Stimulated activated naive CD4-positive, alpha-beta T cell (primary cell): Measurements from ENCODE around the gene CEP44.
"Not testable (repeated sequence)": the region's sequence is repeated elsewhere in the genome, so short reads cannot be mapped to it uniquely, and the experiment has no call there.

Experiments
- DNase-seq, 6 experiments: peaks; one replicate each; lab custom pipeline; 2025; lab: John Stamatoyannopoulos, UW

CEP44 gene, protein sequence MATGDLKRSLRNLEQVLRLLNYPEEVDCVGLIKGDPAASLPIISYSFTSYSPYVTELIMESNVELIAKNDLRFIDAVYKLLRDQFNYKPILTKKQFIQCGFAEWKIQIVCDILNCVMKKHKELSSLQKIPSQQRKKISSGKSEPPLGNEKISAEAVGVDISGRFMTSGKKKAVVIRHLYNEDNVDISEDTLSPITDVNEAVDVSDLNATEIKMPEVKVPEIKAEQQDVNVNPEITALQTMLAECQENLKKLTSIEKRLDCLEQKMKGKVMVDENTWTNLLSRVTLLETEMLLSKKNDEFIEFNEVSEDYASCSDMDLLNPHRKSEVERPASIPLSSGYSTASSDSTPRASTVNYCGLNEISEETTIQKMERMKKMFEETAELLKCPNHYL

DNA sequence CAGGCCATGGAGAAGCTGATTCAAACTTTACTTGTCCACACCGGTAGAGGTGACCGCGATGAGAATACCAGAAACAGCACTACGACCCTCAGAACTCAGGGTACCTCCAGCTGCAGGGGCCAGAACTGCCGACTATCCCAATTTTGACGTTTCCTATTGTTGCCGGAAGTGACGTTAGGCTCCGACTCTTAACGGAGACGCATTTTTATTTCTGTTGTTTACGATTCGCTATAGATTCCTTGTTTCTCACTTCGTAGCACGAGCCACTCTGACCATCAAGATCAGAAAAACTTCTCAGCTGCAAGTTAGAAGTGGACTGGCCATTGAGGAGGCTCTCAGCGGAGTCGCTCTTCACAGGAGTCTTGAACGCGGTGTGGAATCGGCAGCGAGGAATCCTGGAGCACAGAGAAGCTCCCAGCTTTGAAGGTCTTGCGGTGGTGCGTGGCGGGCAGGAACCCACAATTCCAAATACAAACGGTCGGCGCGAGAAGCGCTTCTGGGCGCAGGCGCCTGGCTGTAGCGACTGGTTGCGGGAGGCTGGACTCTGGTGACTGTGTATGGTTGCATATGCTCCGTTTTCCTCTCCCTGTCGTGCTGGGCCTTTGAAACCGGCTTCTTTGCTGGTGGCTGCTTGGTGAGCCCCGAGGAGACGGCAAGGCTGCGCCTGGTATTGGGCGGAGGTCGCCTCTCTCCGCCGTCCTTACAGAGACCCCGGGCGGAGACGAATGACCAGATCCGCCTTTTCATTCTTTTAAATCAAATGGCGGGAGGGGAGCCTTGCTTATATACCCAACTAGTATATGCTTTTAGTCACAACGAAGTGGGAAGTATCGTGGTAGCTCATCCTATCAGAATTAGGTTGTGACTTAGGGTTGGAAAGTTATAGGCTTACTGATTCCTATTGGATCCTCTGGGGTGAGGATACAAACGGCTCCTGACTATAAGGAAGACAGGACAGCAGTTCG, at the start of gene CEP44, which contains the start of gene FBXO8:
CEP44 (plus strand) TSS at position 405 of the 965 bp plus-strand sequence. CDS start 15,211 bp downstream, outside the sequence.
FBXO8 (minus strand) TSS at position 161 of the 965 bp plus-strand sequence. CDS start 20,575 bp downstream, outside the sequence.
- DNase-seq: peak; percentile 60 to 95 (median 76)

DNA sequence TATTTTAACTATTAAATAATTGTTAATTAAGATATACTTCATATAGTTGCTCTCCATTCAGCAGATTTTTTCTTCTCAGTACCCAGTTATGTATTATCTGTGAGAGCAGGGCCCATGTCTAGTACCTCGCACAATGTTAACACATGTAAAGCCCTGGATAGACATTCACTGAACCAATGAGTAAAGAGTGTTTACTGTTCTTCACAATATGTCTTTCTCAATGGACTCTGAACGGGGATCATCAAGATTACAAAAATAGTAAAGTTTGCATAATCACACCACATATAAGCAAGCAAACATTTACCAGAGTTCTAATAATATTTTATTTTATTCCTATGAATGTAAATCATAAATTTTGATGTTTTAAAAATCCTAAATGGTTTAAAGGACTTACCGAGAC, 47.4 kb upstream of the CEP44 start:
- no peak for DNase-seq

DNA sequence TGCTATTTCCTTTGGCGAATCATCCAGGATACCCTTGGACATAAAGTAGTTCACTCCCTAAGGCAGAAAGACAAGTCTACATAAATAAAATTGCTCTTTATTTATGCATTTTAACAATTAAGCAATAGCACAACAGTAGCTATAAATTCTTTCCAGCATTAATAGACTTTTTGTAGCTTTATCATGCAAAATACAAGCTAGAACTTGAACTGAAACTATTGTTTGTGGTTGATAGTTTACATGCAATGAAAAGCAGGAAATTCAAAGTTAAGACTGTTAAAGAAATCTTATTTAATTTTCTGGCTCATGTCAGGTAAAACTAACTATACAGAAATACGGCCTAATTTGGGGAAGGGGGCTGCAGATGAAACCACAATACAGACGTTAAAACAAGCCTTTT, 42.5 kb upstream of the CEP44 start:
- DNase-seq: no peak

GRCh38 chr4:174244441-174244840, 39.3 kb upstream of the CEP44 start:
- DNase-seq: no peak

DNA sequence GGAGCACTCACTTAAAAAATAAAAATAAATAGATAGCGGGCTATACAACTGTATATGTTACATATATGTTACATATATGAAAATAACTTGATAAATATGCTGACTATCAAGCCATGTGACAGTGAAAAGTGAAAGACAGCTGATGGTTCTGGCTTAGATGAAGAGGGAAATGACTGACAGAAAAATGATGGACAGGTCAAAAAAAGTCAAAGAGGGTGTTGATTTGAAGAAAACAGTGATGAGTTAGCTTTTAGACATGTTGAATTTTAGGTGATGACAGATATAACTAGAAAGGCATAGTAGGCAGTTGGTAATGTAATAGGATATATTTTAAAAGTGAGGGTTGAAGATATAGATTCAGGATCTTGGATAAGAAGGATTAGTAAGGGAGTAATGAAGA, 38.0 kb upstream of the CEP44 start:
- DNase-seq: no peak

DNA sequence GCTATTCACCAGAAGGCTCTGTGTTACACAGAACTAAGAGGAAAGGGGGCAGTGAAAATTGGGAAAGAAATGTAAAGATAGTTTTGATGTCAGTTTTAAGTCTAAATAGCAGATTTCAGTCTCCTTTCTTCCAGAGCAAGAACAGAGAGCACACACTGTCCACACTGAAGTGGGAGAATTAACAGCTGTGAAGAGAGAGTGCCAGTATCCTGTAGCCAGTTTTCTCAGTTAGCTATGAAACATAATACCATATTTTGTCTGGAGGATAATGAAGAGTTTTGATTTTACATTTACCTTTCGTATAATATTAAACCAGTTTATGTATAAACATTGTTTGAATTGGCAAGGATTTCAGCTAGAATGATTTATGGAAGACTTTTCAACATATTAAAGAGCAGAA, 35.3 kb upstream of the CEP44 start:
- no peak for DNase-seq

GRCh38 chr4:174252412-174252811, 31.3 kb upstream of the CEP44 start:
- DNase-seq: no peak

- DNase-seq: no peak
These were observed 29.1 kb upstream of the CEP44 start for GRCh38 chr4:174254613-174255012.

GRCh38 chr4:174255374-174255773, 28.3 kb upstream of the CEP44 start:
- no peak for DNase-seq

- no peak for DNase-seq
These were observed 27.9 kb upstream of the CEP44 start for GRCh38 chr4:174255786-174256185.

GRCh38 chr4:174256277-174256713, 27.4 kb upstream of the CEP44 start:
- DNase-seq: no peak

DNA sequence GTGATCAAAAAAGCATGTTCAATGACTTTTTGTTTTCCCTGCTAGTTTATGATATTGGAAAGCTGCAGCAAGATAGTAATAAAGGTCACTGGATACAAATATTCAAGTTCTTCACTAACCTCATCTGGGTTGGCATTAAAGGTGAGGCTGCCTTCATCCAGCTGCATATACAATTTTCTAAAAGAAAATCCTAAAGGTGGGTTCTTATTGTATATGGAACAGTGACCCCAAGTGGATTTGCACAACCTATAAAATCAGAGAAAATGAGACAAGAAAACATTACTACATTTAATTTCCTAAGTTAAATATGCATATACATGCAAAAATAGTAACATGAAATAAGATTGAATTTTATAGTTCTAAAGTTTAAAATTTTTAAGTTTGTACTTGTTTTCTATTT, 24.1 kb upstream of the CEP44 start:
- no peak for DNase-seq

- no peak for DNase-seq
These were observed 23.6 kb upstream of the CEP44 start for GRCh38 chr4:174260099-174260498.

DNA sequence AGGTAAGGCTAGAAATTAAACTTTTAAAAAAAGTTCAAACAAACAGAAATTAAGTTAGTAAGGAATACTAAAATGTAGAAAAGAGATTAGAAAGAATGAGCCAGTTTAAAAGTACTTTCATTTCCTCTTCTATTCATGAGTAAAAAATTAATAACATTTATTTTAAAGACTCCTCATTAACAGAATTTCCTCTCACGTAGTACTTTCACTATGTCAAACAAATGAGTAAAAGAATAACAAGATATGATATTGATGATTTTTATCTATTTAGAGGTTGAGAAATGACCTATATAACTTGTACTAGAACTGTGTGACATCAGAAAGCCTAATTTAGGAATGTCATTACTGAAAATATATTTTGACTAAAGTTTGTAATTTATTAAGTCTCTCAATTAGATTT, 22.3 kb upstream of the CEP44 start:
- not testable (repeated sequence) for DNase-seq

GRCh38 chr4:174262624-174263444, 20.9 kb upstream of the CEP44 start:
- no peak for DNase-seq

DNA sequence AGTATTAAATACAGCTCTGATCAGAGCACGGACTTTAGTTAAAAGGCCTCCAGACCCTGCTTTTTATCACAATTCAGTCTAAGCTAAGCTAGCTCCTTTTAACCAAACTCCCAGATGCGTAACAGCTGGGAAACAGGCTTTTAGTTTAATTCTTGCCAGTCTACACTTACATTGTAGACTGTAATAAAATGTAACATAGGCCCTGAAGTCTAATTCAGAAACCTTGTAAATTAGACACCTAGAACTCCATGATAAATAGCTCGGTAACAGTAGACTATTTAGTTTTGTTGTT, 20.3 kb upstream of the CEP44 start:
- no peak for DNase-seq

GRCh38 chr4:174265916-174266315, 17.8 kb upstream of the CEP44 start:
- no peak for DNase-seq

DNA sequence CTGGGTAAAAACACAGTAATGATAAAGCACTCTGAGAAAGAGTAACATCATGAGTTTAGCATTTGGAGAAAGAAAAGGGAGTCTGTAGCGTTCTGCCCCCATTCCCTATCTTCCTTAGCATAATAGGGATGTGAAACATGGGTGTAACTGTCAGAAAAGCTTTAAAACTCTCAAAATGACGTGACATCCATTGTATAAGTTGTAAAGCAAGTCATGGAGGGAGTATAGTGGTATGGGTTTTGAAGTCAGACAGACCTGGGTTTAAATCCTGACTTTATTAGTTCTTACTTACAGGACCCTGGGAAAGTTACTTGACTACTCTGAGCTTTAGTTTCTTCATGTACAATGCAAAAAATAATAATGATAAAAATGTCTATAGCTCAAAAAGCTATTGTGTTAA, 17.3 kb upstream of the CEP44 start:
- no peak for DNase-seq

DNA sequence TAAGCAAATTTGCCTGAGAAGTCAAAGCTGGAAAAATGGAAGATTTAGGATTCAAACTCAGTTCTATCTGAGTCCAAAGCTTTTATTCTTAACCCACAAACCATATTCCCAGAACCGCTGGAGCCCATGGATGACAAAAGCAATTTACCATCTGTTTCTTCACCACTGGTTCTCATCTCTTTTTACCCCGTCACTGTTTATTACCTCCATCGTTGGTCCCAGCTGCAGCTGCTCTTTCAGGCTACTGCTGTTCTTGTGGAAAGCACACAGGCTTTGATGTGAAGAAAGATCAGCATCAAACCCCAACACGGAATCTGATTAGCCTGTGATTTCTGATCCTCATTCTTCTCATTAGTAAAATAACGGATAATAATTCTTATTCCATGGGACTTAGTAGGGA, 9.8 kb upstream of the CEP44 start:
- DNase-seq: no peak

GRCh38 chr4:174274436-174274835, 9.3 kb upstream of the CEP44 start:
- no peak for DNase-seq

- DNase-seq: no peak
These were observed 8.6 kb upstream of the CEP44 start for GRCh38 chr4:174275101-174275500.

DNA sequence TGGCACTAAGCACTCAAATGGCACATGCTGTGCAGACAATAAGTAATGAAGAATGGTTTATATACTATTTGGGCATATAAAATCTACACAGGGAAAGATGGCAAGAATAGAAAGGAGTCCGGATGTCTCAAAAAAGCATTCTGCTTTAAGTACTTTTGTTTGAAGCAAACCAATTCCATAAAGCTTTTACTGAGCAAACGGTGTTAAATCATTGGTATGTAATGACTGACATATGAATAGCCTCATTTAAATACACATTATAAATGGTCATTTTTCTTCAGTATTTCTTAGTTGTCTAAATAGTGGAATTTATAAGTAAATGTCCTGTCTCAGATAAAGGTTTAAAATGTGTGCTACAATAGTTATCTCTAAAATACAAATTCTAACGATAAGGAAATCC, 6.3 kb upstream of the CEP44 start:
- DNase-seq: no peak
